22Rv1 (cell line): ENCODE results near the gene SNED1.

ENCODE experiments used
- CTCF ChIP-seq: fragments of 450-650 bp; IDR thresholded peaks from 2 replicates; pipeline ENCODE4 v1.5.1; 2017; ENCODE audit warnings: mild to moderate bottlenecking
- ZFX ChIP-seq: fragments of 450-650 bp; IDR thresholded peaks from 2 replicates; pipeline ENCODE4 v1.6.1; 2017; ENCODE audit warnings: antibody characterized with exemption, borderline replicate concordance

- TF ChIP-seq CTCF, result no peak
- no peak for TF ChIP-seq ZFX
Measured at GRCh38 chr2:241025639-241026038, 27.2 kb downstream of the SNED1 start.
